Activated CD4-positive, alpha-beta T cell treated with anti-CD3 and anti-CD28 coated beads, Interleukin-2, amount 50 U/mL, for 24 hours (primary cell): ENCODE results near the gene CHTF8.
"Not testable (repeated sequence)": the region's sequence is repeated elsewhere in the genome, so short reads cannot be mapped to it uniquely, and the experiment has no call there.

Source experiments
- DNase-seq, 2 donors: peaks; one replicate each; pipeline ENCODE4 v3.0.0-alpha.2; 2020; ENCODE audit warnings: low read depth in 1 of 2, low spot score in 1 of 2

Gene CHTF8

GRCh38 chr16:69139464-69139863 is 7.1 kb upstream of the CHTF8 start:
- DNase-seq = not testable (repeated sequence)

- no peak for DNase-seq
Measured at GRCh38 chr16:69138608-69139007, 6.2 kb upstream of the CHTF8 start.

- DNase-seq = no peak
Measured at GRCh38 chr16:69133373-69133954, 1.1 kb upstream of the CHTF8 start.

GRCh38 chr16:69131839-69132423 is 457 bp downstream of the CHTF8 start:
- DNase-seq = peak; percentile 57 to 65

GRCh38 chr16:69131167-69131838 is 1.1 kb downstream of the CHTF8 start:
- no peak for DNase-seq

GRCh38 chr16:69130461-69130860 is 1.9 kb downstream of the CHTF8 start:
- no peak for DNase-seq

- no peak for DNase-seq
Measured at GRCh38 chr16:69127966-69128510, 4.3 kb downstream of the CHTF8 start.

GRCh38 chr16:69126801-69127200 is 5.6 kb downstream of the CHTF8 start:
- DNase-seq = not testable (repeated sequence)

- DNase-seq = no peak
Measured at GRCh38 chr16:69126221-69126620, 6.2 kb downstream of the CHTF8 start.

- DNase-seq = not testable (repeated sequence)
Measured at GRCh38 chr16:69124961-69125360, 7.4 kb downstream of the CHTF8 start.

- DNase-seq = not testable (repeated sequence)
Measured at GRCh38 chr16:69124406-69124805, 8.0 kb downstream of the CHTF8 start.

GRCh38 chr16:69123910-69124309 is 8.5 kb downstream of the CHTF8 start:
- peak in 1 of 2 donors; percentile 48 for DNase-seq

- no peak for DNase-seq
Measured at GRCh38 chr16:69120096-69120664, 12.2 kb downstream of the CHTF8 start.

GRCh38 chr16:69119536-69119935 is 12.9 kb downstream of the CHTF8 start:
- DNase-seq = no peak

- no peak for DNase-seq
Measured at GRCh38 chr16:69118994-69119393, 13.4 kb downstream of the CHTF8 start.

- no peak for DNase-seq
Measured at GRCh38 chr16:69118468-69118867, 13.9 kb downstream of the CHTF8 start.

- no peak for DNase-seq
Measured at GRCh38 chr16:69116906-69117305, 15.5 kb downstream of the CHTF8 start.

- no peak for DNase-seq
Measured at GRCh38 chr16:69116256-69116875, 16.0 kb downstream of the CHTF8 start.

- DNase-seq = no peak
Measured at GRCh38 chr16:69115837-69116236, 16.6 kb downstream of the CHTF8 start.

GRCh38 chr16:69115361-69115760 is 17.0 kb downstream of the CHTF8 start:
- no peak for DNase-seq

- DNase-seq = no peak
Measured at GRCh38 chr16:69114976-69115355, 17.4 kb downstream of the CHTF8 start.
